Measurements from ENCODE around the gene LYPD6.

DNA sequence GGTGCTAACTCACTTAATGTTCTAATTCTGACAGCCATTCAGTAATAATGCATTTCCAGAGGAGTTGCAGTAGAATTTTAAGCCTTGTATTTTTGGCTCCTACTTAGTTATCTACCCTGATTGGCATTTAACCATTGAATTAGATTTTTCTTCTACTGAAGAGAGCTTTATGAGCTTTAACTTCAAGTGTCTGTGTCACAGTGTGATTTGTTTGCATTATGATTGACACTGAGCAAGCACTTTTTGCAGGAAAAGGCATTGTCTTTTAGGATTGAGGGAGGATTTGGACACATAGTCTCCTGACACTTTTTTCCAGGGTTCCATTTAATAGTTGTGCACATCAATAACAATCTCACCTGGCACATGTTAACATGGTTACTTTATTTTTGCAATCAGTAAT, 26.7 kb downstream of the LYPD6 start:
- TF ChIP-seq, protein P1, sequence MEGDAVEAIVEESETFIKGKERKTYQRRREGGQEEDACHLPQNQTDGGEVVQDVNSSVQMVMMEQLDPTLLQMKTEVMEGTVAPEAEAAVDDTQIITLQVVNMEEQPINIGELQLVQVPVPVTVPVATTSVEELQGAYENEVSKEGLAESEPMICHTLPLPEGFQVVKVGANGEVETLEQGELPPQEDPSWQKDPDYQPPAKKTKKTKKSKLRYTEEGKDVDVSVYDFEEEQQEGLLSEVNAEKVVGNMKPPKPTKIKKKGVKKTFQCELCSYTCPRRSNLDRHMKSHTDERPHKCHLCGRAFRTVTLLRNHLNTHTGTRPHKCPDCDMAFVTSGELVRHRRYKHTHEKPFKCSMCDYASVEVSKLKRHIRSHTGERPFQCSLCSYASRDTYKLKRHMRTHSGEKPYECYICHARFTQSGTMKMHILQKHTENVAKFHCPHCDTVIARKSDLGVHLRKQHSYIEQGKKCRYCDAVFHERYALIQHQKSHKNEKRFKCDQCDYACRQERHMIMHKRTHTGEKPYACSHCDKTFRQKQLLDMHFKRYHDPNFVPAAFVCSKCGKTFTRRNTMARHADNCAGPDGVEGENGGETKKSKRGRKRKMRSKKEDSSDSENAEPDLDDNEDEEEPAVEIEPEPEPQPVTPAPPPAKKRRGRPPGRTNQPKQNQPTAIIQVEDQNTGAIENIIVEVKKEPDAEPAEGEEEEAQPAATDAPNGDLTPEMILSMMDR (conservative IDR thresholded peaks at IDR 0.05; ENCODE audit: low read length): no peak
- TF ChIP-seq EZH2phosphoT487 (IDR thresholded peaks at IDR 0.05; ENCODE audit: borderline replicate concordance, low read depth, low read length): no peak

Data from OCI-LY7 (cell line).